Tibial nerve (tissue), 4 donors: Measurements from ENCODE around the gene KLF3.

Experiments used
- EP300 ChIP-seq, 2 donors: sonication (generic); formaldehyde crosslinking; IDR thresholded peaks; one replicate each; pipeline ENCODE4 v1.6.1; 2017; ENCODE audit warnings: antibody characterized with exemption in 2 of 2, mild to moderate bottlenecking in 1 of 2
- POLR2A ChIP-seq, 2 donors: fragments of 450-650 bp; IDR thresholded peaks; one replicate each; pipeline ENCODE4 v1.6.1; 2017; ENCODE audit warnings: antibody characterized with exemption in 2 of 2, mild to moderate bottlenecking in 2 of 2, moderate library complexity in 2 of 2
- TF ChIP-seq, protein P1 (sequence below), 5 experiments: fragments of 200-600 bp in 3 of 5; fragments of 450-650 bp in 2 of 5; sonication (generic) in 3 of 5; IDR thresholded peaks; one replicate each; pipeline ENCODE4 v1.5.1; 2016 to 2019; ENCODE audit warnings: antibody characterized with exemption in 5 of 5, mild to moderate bottlenecking in 3 of 5, moderate library complexity in 2 of 5

DNA sequence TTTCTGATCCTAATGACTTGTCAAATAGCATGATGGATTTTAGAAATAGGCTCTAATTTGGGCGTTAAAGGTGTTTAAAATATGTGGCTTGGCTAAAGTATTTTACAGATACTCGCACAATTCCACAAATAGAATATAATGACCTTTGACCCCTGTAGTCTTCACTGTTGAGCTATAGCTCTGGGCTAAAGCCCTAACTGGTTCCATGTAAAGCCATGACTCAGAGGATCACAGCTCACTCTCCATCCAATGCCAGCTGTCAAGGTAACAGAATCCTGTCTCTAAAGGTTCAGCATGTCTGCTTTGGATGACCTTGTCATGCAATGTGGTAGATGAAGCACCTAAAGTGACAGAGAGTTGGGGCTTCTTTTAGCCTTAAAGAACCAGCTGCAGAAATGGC, 76.3 kb downstream of the KLF3 start:
- TF ChIP-seq, protein P1, sequence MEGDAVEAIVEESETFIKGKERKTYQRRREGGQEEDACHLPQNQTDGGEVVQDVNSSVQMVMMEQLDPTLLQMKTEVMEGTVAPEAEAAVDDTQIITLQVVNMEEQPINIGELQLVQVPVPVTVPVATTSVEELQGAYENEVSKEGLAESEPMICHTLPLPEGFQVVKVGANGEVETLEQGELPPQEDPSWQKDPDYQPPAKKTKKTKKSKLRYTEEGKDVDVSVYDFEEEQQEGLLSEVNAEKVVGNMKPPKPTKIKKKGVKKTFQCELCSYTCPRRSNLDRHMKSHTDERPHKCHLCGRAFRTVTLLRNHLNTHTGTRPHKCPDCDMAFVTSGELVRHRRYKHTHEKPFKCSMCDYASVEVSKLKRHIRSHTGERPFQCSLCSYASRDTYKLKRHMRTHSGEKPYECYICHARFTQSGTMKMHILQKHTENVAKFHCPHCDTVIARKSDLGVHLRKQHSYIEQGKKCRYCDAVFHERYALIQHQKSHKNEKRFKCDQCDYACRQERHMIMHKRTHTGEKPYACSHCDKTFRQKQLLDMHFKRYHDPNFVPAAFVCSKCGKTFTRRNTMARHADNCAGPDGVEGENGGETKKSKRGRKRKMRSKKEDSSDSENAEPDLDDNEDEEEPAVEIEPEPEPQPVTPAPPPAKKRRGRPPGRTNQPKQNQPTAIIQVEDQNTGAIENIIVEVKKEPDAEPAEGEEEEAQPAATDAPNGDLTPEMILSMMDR (IDR thresholded peaks at IDR 0.05): no peak
- TF ChIP-seq EP300 (IDR thresholded peaks at IDR 0.05): no peak
- no peak for TF ChIP-seq POLR2A (IDR thresholded peaks at IDR 0.05)
